ENCODE data around the gene JPH3.
"Not testable (repeated sequence)": the region's sequence is repeated elsewhere in the genome, so short reads cannot be mapped to it uniquely, and the experiment has no call there.

JPH3 gene

DNA sequence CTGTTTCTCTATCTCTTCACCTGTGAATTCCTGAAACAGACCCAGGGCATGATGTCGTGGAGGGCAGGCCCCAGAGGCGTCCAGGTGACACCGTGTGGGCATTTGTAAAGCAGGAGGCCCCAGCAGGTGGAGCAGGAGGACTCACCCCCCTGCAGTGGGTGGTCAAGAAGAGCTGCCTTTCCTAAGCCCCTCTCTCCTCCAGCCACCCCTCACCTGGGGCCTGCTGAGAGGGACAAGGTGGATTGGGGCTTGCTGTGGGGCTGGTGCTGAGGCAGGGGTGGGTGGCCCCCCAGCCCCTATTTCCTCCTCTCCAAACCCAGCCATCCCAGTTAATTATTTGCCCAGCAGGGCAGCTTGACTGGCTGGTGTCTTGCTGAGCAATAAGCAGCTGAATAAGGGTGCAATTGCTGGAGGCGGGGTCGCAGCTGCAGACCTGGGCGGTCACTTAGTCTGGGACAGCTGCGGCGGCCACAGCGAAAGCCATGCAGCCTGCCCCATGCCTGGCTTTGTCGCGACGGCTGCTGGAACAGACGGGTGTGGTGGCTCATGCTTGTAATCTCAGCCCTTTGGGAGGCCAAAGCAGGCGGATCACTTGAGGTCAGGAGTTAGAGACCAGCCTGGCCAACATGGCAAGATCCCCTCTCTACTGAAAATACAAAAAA lies 56.4 kb downstream of the JPH3 start:
- DNase-seq = no peak

DNA sequence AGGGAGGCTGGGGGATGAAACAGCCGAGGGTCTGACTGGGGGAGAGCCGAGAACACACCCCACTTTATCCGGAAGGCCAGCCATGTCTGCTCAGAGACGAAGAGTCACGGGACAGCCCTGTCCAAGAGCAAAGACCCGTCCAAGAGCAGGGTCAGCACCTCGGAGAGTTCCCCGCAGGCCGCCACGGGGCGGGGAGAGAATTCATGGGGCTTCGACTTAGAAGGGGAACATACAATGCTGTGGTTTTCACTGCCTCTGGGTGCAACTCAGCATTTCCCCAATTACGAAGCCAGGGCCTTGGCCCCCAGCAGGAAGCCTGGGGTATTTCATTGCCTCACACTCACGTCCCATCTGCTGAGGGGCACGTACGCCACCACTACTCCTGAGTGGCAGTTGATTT lies 59.3 kb downstream of the JPH3 start:
- no peak for DNase-seq

DNA sequence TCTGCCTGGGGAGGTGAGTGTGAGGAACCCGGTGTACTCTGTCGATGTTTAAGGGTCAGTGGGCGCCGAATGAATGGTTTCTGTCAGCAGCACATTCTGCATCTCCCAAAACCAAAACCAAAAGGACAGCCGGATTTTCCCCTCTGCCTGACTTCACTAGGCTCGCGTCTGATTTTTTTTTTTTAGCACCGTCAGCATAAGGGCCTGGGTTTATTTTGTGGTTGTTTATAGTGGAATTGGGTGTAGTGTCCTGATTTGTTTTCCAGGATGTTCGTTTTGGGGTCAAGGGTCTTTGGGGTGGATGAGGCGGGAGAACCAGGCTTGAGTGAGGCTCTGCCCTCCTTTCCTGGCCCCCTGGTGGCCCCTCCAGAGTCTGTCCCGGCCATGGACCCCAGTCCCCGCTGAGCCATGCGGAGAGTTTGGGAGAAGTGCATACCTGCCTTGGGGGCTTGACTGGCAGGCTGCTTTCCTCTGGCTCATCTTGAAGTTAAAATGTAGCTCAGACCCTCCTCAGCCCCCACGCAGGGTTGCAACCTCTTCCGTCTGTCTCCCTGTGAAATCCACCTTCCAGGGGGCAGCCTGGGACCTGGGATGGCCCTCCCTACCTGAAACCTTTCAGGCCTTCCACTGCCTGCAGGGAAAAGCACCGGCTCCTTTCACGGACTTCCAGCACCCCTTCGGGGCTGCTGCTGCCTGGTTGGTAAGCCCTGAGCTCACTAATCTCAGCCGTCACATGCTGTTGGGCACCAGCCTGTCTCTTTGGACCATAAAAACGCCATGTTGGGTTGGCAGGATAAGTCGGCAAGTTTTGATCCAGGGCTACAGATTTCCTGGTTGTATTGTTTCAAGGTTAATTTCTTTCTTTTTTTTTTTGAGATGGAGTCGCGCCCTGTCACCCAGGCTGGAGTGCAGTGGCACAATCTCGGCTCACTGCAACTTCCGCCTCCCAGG lies 60.2 kb downstream of the JPH3 start:
- DNase-seq = no peak

DNA sequence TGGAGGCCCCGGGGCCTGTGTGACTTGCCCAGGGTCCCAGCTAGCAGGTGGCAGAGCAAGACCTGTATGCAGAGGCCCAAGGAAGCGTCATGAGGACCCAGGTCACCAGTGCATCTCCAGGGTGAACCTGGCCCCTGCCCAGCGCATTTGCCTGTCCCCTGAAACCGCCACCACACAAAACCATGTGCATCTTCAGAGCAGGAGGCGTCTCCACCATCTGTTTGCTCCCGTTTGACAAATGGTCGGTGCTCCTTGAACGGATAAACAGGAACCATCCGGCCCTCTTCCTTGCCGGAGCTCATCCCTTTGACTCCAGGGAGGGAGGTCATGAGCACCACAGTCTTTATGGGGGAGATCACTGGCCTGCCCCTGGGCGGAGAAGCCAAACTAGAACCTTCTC lies 62.5 kb downstream of the JPH3 start:
- DNase-seq = no peak

DNA sequence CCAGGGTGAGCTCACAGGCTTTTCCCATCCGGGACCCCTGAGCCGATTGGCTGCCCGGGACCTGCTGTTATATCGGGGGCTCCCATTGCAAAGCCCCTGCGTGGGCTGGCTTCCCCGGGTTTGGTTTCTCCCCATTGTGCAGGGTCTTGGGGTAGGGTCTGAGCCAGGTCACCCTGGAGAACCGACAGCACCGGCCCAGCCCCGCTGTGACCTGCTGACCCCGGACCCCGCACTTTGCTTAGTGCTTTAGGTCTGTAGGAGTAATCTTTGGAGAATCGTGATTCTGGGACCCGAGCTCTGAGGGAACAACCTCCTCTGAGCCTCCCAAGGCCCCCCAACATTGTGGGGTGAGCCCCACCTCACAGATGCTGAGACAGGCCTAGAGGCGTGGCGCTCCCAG lies 62.9 kb downstream of the JPH3 start:
- DNase-seq = no peak

DNA sequence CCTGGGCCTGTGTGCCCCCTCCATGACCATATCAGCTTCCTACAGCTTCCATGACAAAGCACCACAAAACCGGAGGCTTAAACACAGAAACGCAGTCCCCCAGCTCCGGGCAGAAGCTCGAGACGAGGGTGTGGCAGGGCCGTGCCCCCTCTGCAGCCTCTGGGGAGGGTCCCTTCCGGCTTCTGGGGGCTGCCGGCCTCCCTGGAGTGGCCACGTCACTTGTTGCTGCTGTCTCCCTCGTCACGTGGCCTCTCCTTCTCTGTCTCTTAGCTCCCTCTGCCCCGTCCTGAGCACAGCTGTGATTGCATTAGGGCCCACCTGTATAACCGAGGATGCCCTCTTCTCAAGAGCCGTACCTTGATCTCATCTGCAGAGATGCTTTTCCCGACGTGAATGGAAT lies 64.6 kb downstream of the JPH3 start:
- no peak for DNase-seq

DNA sequence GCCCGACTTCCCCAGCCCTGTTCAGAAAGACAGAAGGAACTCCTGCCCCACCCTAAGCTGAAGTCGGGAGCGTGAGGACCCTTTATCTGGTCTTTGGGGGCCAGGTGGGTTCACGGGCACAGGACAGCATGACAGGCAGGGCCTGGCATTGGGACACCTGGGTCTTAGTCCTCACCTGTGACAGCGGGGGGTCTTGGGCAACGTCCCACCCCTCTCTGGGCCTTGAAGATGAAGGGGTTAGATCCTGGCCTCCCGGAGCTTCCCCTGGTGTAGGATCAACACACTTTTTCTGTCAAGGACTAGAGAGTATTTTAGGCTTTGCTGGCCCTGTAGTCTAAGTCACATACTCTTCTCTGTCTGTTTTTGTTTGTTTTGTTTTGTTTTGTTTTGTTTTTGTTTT lies 65.1 kb downstream of the JPH3 start:
- DNase-seq = no peak

DNA sequence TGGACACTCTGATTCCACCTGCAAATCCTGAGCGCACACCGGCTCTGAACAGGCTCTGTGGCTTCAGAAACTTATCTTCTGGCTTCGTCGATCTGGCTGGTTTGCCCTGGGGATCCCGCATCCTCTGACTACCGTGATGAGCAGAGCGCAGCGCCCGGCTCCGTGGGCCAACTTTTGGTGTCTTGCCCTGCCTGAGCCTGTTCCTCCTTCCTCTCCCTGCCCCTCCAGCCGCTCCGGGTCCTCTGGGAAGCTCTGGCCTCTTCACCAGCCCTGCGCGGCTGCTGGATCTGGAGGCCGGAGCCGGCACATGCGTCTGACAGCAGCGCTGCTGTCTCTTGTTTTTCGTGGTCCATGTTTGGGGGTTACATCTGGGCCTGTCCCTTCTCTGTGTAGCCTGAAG lies 65.6 kb downstream of the JPH3 start:
- DNase-seq = no peak

DNA sequence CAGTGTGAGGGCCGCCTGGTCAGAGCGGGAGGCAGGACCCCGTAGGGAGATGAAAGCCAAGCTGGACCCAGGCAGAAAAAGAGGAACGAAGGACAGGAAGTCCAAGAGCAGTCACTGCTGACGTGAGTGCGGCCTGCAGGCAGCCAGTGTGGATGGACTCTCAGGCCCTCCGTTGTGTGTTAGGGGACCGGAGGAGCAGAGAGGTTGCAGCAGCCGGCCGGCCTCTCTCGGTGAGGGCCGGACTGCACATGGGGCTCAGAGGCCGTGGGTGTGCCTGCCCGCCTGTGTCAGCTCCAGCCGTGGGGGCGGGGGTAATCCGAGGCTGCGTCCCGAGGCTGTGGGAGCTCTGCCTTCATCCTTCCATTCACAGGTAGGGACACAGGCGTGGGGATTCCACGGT lies 67.4 kb downstream of the JPH3 start:
- DNase-seq = no peak

DNA sequence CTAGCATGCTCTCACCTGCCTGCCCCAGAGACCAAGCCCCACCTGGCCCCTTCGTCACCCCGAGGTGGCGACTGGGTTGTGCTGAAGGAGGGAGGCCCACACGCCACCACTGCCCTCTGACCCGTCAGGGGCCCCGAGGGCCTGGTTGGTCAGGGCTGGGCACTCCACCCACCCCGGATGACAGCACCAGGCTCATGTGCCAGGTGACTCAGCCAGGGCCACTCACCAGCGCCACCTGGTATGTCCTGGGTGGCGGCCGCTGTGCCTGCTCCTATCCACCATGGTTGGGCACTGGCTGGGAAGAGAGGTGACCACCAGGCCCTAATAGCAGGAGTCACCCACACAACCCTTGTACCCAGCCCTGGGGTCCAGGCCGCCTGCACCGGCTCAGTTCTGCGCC lies 68.9 kb downstream of the JPH3 start:
- DNase-seq = no peak

DNA sequence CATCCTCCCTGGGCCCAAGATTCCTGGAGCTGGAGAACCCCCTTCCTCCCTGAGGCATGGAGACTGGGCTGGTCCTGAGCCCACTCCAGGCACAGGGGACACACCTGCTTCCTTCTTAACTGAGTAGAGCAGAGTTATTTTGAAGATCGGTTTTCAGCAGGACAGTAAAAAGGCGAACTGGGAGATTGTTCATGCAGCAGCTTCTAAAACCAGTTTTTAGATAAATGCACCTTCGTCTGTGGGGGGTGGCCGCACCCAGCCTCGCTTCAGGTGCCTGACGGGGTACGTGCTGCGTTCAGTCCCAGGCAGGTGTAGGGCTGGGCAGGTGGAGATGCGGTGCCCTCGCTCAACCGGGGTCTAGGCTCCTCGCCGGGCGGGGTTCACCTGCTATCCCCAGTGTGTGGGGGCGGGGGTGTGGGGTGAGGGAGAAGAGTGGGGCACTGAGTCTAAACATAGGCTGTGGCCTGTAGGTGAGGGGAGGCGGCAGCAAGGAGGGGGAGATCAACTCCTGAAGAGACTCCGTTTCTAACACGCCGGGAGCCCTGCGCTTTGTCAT lies 69.5 kb downstream of the JPH3 start:
- no peak for DNase-seq

DNA sequence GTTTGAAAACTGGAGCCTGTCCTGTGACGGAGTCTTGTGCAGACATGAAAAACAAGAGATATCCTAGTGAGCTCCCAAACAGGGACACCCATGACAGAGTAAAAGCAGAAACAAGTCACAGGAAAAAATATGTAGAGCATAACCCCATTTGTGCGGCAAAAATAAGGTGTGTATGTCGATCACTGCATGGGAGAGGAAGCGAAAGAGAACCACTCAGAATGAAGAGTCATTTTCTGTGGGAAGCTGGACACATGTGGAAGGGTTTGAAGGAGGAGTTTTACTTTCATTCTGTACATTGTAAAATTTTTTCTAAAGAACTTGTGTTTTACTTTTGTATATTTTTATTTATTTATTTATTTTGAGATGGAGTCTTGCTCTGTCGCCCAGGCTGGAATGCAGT lies 72.1 kb downstream of the JPH3 start:
- no peak for DNase-seq

DNA sequence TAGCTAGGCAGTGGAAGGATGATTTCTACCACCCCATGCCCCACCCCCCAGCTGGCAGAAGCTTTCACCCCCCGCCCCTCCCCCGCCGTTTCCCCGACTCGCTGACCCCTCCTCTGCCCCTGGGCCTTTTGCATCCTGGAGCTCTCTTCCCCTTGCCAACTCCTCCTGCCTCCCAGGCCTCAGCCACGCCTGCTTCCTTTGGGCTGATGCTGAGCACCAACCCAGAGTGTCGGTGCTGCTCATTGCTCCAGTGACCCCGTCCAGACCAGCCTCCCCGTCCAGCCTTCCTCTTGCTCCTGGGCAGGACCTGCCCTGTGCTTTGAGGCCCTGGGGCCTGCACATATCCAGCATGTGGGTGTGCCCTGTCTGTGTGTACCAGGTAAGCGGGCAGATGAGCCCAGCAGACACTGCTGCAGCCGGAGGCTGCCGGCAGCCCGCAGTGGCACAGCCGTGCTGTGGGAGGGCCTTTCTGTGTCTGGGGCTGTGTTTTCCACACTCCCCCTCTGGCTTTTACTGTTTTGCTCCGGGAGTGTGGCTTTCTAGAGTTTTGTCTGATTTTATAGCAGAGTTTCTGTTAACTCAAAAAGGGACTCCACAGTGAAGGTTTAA lies 72.9 kb downstream of the JPH3 start:
- DNase-seq = no peak

DNA sequence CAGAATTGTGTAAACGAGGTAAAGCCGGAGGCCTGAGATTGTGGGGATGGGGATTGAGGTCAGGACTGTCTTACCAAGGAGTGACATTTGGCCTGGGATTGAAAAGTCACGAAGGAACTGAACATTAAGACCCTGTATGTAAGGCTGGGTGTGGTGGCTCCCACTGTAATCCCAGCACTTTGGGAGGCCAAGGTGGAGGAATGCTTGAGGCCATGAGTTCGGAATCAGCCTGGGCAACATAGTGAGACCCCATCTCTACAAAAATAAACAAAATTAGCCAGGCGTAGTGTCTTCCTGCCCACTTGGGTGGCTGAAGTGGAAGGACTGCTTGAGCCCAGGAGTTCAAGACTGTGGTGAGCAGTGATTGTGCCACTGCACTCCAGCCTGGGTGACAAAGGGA lies 75.5 kb downstream of the JPH3 start:
- DNase-seq = no peak

DNA sequence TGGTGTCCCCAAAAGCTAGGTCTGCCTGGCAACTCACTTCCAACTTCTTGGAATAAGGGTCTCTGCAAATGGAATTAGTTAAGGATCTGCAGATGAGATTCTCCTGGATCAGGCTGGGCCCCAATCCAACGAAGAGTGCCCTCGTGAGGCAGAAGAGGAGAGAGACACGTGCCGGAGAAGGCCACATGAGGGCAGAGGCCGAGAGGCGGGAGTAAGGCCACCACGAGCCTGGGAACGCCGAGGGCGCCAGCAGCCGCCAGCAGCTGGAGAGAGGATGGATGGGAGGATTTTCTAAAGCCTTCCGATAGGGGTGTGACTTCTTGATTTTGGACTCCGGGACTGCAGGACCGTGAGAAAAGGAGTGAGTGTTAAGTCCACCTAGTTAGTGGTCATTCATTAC lies 76.3 kb downstream of the JPH3 start:
- DNase-seq = no peak

DNA sequence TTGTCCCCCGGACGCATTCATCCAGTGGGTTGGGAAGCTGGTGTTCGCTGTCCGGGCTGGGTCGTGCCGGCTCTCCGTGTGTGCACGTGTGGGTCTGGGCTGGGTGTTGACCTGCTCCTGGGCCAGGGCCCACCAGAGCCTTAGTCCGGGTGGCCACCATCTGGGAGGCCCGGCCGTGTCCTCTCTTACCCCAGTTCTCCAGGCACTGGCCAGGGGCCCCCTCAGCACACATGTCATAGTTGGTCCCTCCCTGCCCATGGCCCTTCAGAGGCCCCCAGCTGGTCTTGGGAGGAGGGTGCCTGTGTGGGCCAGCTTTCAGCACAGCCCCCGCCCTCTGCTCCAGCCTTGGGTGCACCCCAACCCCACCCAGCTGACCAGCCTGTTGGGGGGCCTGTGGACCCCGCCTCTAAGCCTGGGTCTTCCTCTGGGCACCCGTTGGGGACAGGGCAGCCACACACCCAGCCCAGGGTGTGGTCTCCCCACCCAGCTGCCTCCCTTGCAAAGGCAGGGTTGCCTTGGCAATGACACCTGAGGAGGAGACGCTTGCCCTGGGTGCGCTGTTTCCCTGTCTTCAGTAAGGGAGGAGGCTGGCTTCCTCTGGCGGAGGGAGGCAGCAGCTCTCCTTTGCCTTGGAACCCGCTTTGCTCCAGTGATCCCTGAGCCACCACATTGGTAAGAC lies 77.4 kb downstream of the JPH3 start:
- DNase-seq = no peak

DNA sequence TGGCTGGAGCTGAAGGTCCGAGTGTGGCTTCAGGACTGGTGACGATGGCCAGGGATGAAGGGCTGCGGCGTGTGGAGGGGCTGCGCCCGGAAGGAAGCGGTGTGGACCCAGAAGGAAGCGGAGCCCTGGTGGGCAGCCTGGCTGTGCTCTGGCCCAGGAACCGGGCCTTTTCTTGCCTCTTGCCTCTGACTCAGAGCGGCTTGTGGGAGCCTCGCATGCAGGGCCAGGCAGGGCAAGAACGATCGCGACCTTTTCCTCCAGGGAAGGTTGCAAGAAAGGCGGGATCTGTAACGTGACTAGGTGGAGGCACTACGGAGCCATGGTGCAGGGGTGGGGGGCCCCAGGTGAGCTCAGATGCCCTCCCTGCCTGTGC lies 78.0 kb downstream of the JPH3 start:
- DNase-seq = no peak

DNA sequence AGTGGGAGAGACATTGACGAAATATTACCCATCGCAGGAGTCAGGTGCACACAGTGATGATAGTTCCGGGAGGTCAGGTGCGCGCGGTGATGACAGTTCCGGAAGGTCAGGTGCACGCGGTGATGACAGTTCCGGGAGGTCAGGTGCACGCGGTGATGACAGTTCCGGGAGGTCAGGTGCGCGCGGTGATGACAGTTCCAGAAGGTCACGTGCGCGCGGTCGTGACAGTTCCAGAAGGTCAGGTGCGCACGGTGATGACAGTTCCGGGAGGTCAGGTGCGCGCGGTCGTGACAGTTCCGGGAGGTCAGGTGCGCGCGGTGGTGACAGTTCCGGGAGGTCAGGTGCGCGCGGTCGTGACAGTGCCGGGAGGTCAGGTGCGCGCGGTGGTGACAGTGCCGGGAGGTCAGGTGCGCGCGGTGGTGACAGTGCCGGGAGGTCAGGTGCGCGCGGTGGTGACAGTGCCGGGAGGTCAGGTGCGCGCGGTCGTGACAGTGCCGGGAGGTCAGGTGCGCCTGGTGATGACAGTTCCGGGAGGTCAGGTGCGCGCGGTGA lies 78.8 kb downstream of the JPH3 start:
- not testable (repeated sequence) for DNase-seq

DNA sequence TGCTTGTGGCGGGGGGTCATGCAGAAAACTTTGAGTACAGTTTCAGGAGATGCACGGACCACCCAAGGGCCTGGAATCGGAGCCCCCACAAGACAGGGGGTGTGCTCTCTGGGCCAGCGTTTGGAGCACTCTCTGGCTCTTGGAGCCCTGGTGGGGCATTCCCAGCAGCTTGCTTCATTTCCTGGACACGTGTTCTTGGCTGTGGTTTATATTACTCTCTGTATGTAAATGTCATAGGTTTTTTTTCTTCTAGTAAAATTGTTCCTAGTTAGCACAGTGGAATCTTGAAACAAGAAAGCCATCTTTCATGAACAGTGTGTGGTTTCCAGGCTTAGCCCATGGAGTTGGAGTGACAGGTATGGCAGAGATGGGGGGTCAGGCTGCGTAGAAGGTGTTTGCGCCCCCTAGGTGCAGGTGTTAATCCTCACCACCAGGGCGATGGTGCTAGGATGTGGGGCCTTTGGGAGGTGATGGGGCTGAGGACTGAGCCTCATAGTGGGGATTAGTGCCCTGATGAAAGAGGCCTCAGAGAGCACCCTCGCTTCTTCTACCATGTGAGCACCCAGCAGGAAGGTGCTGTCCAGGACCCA lies 79.8 kb downstream of the JPH3 start:
- no peak for DNase-seq

DNA sequence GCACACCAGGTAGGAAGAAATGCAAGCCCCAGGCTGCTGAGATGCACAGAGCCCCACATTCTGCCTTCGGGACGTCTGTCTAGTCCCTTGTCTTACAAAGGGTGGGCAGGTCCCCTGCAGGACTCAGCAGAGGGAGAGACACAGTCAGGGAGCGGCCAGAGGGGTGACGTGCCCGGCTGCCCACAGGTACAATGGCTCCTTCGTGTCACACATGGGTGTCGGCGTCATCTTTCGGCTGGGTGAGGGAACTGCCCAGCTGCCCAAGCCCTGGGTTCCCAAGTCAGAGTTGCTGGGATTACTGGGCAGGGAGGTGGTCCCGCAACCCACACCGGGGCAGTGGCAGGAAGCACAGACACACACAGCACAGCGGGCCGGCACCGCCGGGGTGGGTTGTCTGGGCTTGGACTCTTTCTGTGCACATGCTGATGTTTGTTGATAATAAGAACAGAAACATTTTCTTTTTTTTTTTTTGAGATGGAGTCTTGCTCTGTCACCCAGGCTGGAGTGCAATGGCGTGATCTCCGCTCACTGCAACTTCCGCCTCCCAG lies 80.6 kb downstream of the JPH3 start:
- DNase-seq = no peak

DNA sequence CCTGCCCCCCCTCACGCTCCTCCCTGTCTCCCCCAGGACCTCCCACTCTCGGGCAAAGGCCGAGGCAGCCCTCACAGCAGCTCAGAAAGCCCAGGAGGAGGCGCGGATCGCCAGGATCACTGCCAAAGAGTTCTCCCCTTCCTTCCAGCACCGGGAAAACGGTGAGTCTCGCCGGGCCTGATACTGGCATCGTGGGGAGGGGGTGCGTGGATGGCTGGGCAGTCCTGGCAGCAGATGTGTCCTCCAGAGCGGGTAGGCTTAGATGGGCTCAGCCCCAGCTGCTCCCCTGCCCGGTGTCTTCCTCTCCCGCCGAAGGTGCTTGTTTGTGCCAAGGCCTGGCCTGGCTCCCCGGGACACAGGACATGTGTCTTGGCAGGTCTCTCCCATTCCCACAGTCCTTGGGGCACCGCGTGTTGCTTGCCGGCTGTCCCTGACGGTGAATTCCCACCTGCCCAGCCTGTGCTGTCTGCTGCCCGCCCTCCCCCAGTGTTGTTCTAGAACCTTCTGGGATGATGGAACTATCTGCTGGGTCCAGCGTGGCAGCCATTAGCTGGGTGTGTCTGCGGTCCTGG lies 81.9 kb downstream of the JPH3 start:
- DNase-seq = no peak

Data from NCI-H187 treated with DMSO at 0.1 percent for 48 hours (cell line).